ENCODE measurements around the gene GDPD1. TPM values are rescaled to one million over a fixed set of nuclear protein-coding genes. Genes with fewer than 3 reads are reported as not detected.

Gene GDPD1
- total RNA-seq, 1 experiment from 2014 or later = 6.0 TPM

GRCh38 chr17:59267776-59268175 lies 47.5 kb downstream of the GDPD1 start:
- H3K27ac Mint-ChIP-seq = no peak overlapping the region
- ChIA-PET POLR2A (no interaction called here), CTCF (interaction anchor here (1.5 kb wide), 1 partner anchor 48 kb away, joined by 3 read pairs; the partner anchor contains the start of gene GDPD1)
- no peak for ATAC-seq
- TF ChIP-seq ZNF671 (CRISPR knock-in tag; IDR thresholded peaks at IDR 0.05) (no peak), ZBTB43 (CRISPR knock-in tag; IDR thresholded peaks at IDR 0.05) (no peak), RORB (CRISPR knock-in tag; IDR thresholded peaks at IDR 0.05) (no peak), TEAD4 (CRISPR knock-in tag; IDR thresholded peaks at IDR 0.05) (no peak), NR3C1 (CRISPR knock-in tag; conservative IDR thresholded peaks at IDR 0.05; ENCODE audit: low read depth) (no peak), ZNF317 (CRISPR knock-in tag; IDR thresholded peaks at IDR 0.05; ENCODE audit: borderline replicate concordance, low read depth) (no peak), CDX4 (CRISPR knock-in tag; IDR thresholded peaks at IDR 0.05; ENCODE audit: borderline replicate concordance) (no peak), ESRRA (CRISPR knock-in tag; IDR thresholded peaks at IDR 0.05; ENCODE audit: borderline replicate concordance) (no peak), EMX1 (CRISPR knock-in tag; IDR thresholded peaks at IDR 0.05) (no peak), SMAD4 (CRISPR knock-in tag; IDR thresholded peaks at IDR 0.05) (no peak), FOXK1 (CRISPR knock-in tag; IDR thresholded peaks at IDR 0.05) (no peak), SP1 (CRISPR knock-in tag; conservative IDR thresholded peaks at IDR 0.05) (no peak), GABPB1 (CRISPR knock-in tag; IDR thresholded peaks at IDR 0.05) (no peak), NFYB (CRISPR knock-in tag; conservative IDR thresholded peaks at IDR 0.05; ENCODE audit: low read depth) (no peak), MYBL2 (CRISPR knock-in tag; IDR thresholded peaks at IDR 0.05) (no peak), E2F1 (CRISPR knock-in tag; IDR thresholded peaks at IDR 0.05) (no peak), ZBTB21 (CRISPR knock-in tag; IDR thresholded peaks at IDR 0.05; ENCODE audit: borderline replicate concordance) (no peak)
- no peak overlapping the region for H3K4me3 Mint-ChIP-seq
- DNase-seq (ENCODE audit: low spot score) = no peak
- H3K4me1 Mint-ChIP-seq = no peaks in the 10 kb centered on the region
- no peaks in the 10 kb centered on the region for H3K9me3 Mint-ChIP-seq
- 0 out of 2 replicates have a peak, but pooled peaks cover 6% of the 10 kb centered on the region for H3K36me3 Mint-ChIP-seq
- H3K27me3 Mint-ChIP-seq (ENCODE audit: low read depth) = no peaks in the 10 kb centered on the region

GRCh38 chr17:59275618-59276017 lies 55.3 kb downstream of the GDPD1 start:
- no peak for TF ChIP-seq ZNF423 (CRISPR knock-in tag; IDR thresholded peaks at IDR 0.05)
- CTCF ChIA-PET = no interaction called here
- 0 out of 2 replicates have a peak, but pooled peaks cover 6% of the 10 kb centered on the region for H3K36me3 Mint-ChIP-seq
- POLR2A ChIA-PET = no interaction called here
- DNase-seq (ENCODE audit: low spot score) (no peak), ATAC-seq (no peak)
- no peak overlapping the region for H3K27ac Mint-ChIP-seq
- H3K9me3 Mint-ChIP-seq = no peaks in the 10 kb centered on the region
- H3K27me3 Mint-ChIP-seq (ENCODE audit: low read depth) = no peaks in the 10 kb centered on the region; the same call in 1 of the 2 replicates
- H3K4me1 Mint-ChIP-seq = no peaks in the 10 kb centered on the region
- no peak overlapping the region for H3K4me3 Mint-ChIP-seq

GRCh38 chr17:59277031-59277430 lies 56.7 kb downstream of the GDPD1 start:
- ATAC-seq (no peak), DNase-seq (ENCODE audit: low spot score) (no peak)
- no peak overlapping the region; the same call in 1 of the 2 replicates for H3K27ac Mint-ChIP-seq
- ChIA-PET CTCF (no interaction called here), POLR2A (no interaction called here)
- no peaks in the 10 kb centered on the region; the same call in 1 of the 2 replicates for H3K27me3 Mint-ChIP-seq (ENCODE audit: low read depth)
- no peak overlapping the region for H3K4me3 Mint-ChIP-seq
- peaks cover 4% of the 10 kb centered on the region for H3K9me3 Mint-ChIP-seq
- H3K4me1 Mint-ChIP-seq = no peaks in the 10 kb centered on the region
- H3K36me3 Mint-ChIP-seq = 0 out of 2 replicates have a peak, but pooled peaks cover 3% of the 10 kb centered on the region
- TF ChIP-seq ATF3 (CRISPR knock-in tag; conservative IDR thresholded peaks at IDR 0.05) (no peak), ZNF425 (CRISPR knock-in tag; conservative IDR thresholded peaks at IDR 0.05) (no peak), AR (CRISPR knock-in tag; IDR thresholded peaks at IDR 0.05) (no peak), ZNF121 (CRISPR knock-in tag; IDR thresholded peaks at IDR 0.05) (no peak), KAT7 (CRISPR knock-in tag; IDR thresholded peaks at IDR 0.05; ENCODE audit: borderline replicate concordance) (no peak), FOXP1 (CRISPR knock-in tag; IDR thresholded peaks at IDR 0.05; ENCODE audit: borderline replicate concordance) (no peak), NR1H2 (CRISPR knock-in tag; IDR thresholded peaks at IDR 0.05) (no peak), ZNF138 (CRISPR knock-in tag; conservative IDR thresholded peaks at IDR 0.05) (no peak), EMX1 (CRISPR knock-in tag; IDR thresholded peaks at IDR 0.05) (no peak), NR3C1 (CRISPR knock-in tag; conservative IDR thresholded peaks at IDR 0.05; ENCODE audit: low read depth) (no peak)

All from WTC11 (cell line).